ENCODE data around the gene DHODH.
"Not testable (repeated sequence)": the region's sequence is repeated elsewhere in the genome, so short reads cannot be mapped to it uniquely, and the experiment has no call there.

DHODH gene

GRCh38 chr16:72054254-72054847, 45.8 kb downstream of the DHODH start, which contains the start of gene HP:
Gene HP, plus strand, starts transcription at chr16:72054505. Its CDS starts 148 bp downstream, at chr16:72054653.
- DNase-seq (ENCODE audit: low read depth in 2 of 2), result not testable (repeated sequence)

DNA sequence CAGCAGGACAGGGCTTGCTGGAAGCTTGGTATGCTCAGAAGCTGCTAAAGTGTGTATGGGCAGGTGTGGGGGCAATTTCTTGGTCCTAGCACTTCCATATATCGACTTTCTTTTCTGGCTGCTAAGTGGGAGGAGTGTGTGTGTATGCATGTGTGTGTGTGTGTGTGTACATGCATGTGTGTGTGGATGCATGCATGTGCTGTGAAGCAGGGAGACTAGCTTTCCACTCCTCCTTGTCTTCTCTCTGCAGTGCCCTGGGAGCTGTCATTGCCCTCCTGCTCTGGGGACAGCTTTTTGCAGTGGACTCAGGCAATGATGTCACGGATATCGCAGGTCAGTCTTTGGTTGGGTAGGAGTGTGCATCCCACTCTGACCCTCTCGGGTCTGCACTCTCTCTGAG, 47.4 kb downstream of the DHODH start:
- DNase-seq (ENCODE audit: low read depth in 2 of 2), result no peak

DNA sequence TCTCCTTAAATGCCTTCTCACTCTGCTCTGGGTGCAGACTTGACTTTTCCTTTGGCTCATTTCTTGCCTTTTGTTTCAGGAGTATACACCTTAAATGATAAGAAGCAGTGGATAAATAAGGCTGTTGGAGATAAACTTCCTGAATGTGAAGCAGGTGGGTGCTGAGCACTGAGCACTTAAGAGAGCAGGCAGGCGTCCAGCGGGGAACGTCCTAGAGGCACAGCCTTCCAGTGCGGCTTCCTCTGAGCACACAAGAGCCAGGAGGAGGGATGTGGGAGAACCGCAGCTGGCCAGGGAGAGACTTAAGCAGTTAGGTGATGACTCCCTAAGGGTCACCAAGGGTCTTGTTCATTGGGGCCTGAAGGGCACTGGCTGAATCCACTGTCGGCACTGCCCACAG, 48.8 kb downstream of the DHODH start:
- not testable (repeated sequence) for DNase-seq (ENCODE audit: low read depth in 2 of 2)

GRCh38 chr16:72059060-72059459, 50.5 kb downstream of the DHODH start:
- DNase-seq (ENCODE audit: low read depth in 2 of 2), result not testable (repeated sequence)

GRCh38 chr16:72060405-72060804, 51.9 kb downstream of the DHODH start:
- no peak for DNase-seq (ENCODE audit: low read depth in 2 of 2)

DNA sequence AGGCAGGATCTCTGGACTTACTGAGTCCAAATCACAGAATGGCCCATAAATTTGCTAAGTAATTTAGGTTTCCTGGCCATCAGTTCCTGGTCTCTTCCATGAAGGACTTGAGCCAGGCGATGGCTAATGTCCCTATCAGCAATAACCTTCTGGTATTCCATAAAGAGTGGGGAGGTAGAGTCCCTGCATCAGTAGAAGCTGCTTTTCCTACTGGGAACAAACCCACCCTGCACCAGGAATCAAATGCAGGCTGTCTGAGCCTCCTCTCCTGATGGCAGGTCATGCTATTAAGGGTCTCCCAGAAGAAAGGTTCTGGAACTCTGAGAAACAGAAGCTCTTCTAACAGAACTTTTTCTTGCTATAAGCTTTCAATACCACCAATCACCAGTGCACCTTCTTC, 53.0 kb downstream of the DHODH start:
- DNase-seq (ENCODE audit: low read depth in 2 of 2), result no peak

DNA sequence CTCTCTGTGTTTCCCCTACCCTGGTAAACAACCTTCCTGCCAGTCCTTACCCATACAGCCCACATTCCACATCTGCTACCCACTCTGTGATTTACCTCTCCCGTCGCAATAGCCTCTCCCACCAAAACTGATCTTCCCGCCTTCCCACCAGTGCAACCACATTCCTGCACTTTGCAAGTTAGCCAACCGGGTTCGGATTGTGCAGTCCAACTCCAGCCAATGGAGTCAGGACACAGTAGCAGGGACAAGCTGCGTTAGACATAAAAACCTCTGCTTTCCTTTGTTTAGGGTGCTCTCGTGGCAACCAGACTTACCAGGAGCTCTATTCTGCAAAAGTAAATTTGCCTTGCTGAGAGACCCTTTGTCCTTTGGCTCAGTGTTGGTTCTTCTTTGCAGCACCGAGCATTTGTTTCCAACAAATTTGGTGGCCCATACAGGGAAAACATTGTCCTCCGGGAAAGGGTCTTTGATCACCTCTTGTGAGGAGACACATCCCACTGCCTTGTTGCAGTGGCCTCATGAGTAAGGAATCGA, 55.9 kb downstream of the DHODH start:
- no peak for DNase-seq (ENCODE audit: low read depth in 2 of 2)

DNA sequence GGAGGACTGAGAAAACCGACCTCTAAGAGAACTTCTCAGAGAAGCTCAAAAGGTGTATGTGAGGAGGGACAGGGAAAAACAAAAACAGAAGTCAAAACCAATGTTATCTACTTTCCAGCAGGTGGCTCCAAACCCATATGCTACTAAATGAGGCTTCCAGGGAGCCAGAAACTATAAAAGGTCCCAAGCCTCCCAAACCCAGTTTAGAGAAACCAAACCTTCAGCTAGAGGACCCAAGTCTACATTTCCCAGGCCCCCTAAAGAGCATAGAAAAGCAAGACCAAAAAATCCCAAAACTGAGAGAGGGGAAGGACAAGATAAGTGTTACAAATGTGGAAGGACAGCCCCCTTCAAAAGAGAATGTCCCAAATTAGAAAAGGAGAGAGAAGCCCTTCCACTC, 58.2 kb downstream of the DHODH start:
- no peak for DNase-seq (ENCODE audit: low read depth in 2 of 2)

GRCh38 chr16:72068930-72069329, 60.4 kb downstream of the DHODH start:
- no peak for DNase-seq (ENCODE audit: low read depth in 2 of 2)

DNA sequence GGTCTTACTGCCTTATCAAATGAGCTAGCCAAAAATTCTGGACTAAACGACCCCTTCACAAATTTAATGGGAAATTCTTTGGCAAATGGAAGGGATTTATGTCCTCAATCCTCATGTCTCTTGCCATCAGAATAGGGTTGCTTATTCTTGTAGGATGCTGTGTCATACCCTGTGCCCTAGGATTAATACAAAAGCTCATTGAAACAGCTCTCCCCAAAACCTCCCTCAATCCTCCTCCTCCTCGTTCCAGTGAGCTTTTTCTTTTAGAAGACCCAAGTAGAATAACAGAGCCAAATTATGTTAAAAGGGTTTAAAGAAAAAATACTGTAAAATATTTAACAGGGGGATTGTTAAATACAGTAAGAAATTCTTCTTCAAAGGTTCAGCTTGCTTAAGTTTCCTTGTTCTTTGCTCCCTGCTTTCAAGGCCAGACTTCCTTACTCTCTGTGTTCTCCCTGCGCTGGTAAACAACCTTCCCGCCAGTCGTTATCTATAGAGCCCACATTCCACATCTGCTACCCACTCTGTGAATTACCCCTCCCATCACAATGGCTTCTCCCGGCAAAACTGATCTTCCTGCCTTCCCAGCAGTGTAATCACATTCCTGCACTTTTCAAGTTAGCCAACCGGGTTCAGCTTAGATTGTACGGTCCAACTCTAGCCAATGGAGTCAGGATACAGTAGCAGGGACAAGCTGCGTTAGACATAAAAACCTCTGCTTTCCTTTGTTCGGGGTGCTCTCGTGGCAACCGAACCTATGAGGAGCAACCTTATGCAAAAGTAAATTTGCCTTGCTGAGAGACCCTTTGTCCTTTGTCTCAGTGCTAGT, 64.2 kb downstream of the DHODH start:
- DNase-seq (ENCODE audit: low read depth in 2 of 2), result no peak

GRCh38 chr16:72073560-72074230, 65.2 kb downstream of the DHODH start:
- DNase-seq (ENCODE audit: low read depth in 2 of 2), result no peak

DNA sequence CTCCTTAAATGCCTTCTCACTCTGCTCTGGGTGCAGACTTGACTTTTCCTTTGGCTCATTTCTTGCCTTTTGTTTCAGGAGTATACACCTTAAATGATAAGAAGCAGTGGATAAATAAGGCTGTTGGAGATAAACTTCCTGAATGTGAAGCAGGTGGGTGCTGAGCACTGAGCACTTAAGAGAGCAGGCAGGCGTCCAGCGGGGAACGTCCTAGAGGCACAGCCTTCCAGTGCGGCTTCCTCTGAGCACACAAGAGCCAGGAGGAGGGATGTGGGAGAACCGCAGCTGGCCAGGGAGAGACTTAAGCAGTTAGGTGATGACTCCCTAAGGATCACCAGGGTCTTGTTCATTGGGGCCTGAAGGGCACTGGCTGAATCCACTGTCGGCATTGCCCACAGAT, 66.5 kb downstream of the DHODH start:
- not testable (repeated sequence) for DNase-seq (ENCODE audit: low read depth in 2 of 2)

All from stimulated activated CD8-positive, alpha-beta memory T cell treated with anti-CD3 and anti-CD28 coated beads, Interleukin-15, amount 100 ng/mL, for 48 hours (primary cell).